Neural cell (in vitro differentiated cells): ENCODE results near the gene DENND2A. TPM values are rescaled to one million over a fixed set of nuclear protein-coding genes. Genes with fewer than 3 reads are reported as not detected.
"Not testable (repeated sequence)": the region's sequence is repeated elsewhere in the genome, so short reads cannot be mapped to it uniquely, and the experiment has no call there.

ENCODE experiments used
- H2AFZ ChIP-seq: fragments of 200-600, 300-800 bp; sonication (generic), shearing (Covaris generic); 2 replicates; pipeline ENCODE4 v1.6.0; 2014; ENCODE audit warnings: low read depth, mild to moderate bottlenecking, antibody characterized with exemption, low read length, moderate library complexity
- H3F3A ChIP-seq: fragments of 200-600 bp; shearing (Covaris generic); 2 replicates; pipeline ENCODE4 v1.6.1; 2016; ENCODE audit warnings: mild to moderate bottlenecking, moderate library complexity, mixed read lengths, antibody characterized with exemption, low read length; ENCODE audit not compliant: insufficient read depth, poor library complexity, severe bottlenecking
- H3K27ac ChIP-seq: fragments of 200-600, 300-800 bp; sonication (generic), shearing (Covaris generic); 2 replicates; pipeline ENCODE4 v1.5.1; 2014; ENCODE audit warnings: mild to moderate bottlenecking, low read length, moderate library complexity
- H3K27me3 ChIP-seq: fragments of 300-800, 200-600 bp; sonication (generic), shearing (Covaris generic); 2 replicates; pipeline ENCODE4 v1.6.0; 2014; ENCODE audit warnings: mild to moderate bottlenecking, low read depth, low read length, moderate library complexity; ENCODE audit not compliant: insufficient read depth
- H3K36me3 ChIP-seq: fragments of 300-800, 200-600 bp; sonication (generic), shearing (Covaris generic); 2 replicates; pipeline ENCODE4 v1.5.1; 2014; ENCODE audit warnings: mild to moderate bottlenecking, antibody characterized with exemption, low read length, moderate library complexity; ENCODE audit not compliant: insufficient read depth
- H3K4me2 ChIP-seq: fragments of 300-800, 200-600 bp; sonication (generic), shearing (Covaris generic); 2 replicates; pipeline ENCODE4 v1.6.0; 2014; ENCODE audit warnings: mild to moderate bottlenecking, low read length
- H3K4me3 ChIP-seq: fragments of 300-800, 200-600 bp; sonication (generic), shearing (Covaris generic); 2 replicates; pipeline ENCODE4 v1.5.1; 2014; ENCODE audit warnings: mild to moderate bottlenecking, low read length, moderate library complexity
- H3K79me2 ChIP-seq: fragments of 200-600 bp; shearing (Covaris generic); replicated peaks from 2 replicates; pipeline ENCODE4 v1.6.0; 2014; ENCODE audit warnings: mild to moderate bottlenecking, low read length, moderate library complexity; ENCODE audit not compliant: insufficient read depth
- H3K9ac ChIP-seq: fragments of 300-800, 200-600 bp; sonication (generic), shearing (Covaris generic); 2 replicates; pipeline ENCODE4 v1.6.1; 2016; ENCODE audit warnings: mild to moderate bottlenecking, low read length, mixed read lengths
- H3K9me2 ChIP-seq: fragments of 200-600 bp; shearing (Covaris generic); 2 replicates; pipeline ENCODE4 v1.6.1; 2016; ENCODE audit warnings: mild to moderate bottlenecking, low read length, mixed read lengths; ENCODE audit not compliant: insufficient read depth
- H3K9me3 ChIP-seq: fragments of 200-600, 300-800 bp; sonication (generic), shearing (Covaris generic); 2 replicates; pipeline ENCODE4 v1.6.1; 2016; ENCODE audit warnings: mild to moderate bottlenecking, mixed run types, low read length, moderate library complexity, mixed read lengths
- H4K20me1 ChIP-seq: fragments of 200-600 bp; shearing (Covaris generic); 2 replicates; pipeline ENCODE4 v1.6.1; 2016; ENCODE audit warnings: mild to moderate bottlenecking, mixed run types; ENCODE audit not compliant: insufficient read depth
- CTCF ChIP-seq: fragments of 450-650 bp; IDR thresholded peaks from 2 replicates; pipeline ENCODE4 v1.5.1; 2014; ENCODE audit warnings: antibody characterized with exemption, mild to moderate bottlenecking, moderate library complexity; ENCODE audit not compliant: poor library complexity, severe bottlenecking
- EP300 ChIP-seq: fragments of 450-650 bp; conservative IDR thresholded peaks from 2 replicates; pipeline ENCODE4 v1.6.1; 2014; ENCODE audit warnings: antibody characterized with exemption, mild to moderate bottlenecking, moderate library complexity; ENCODE audit not compliant: poor library complexity, severe bottlenecking
- EZH2 ChIP-seq: fragments of 200-600, 300-800 bp; shearing (Covaris generic), sonication (generic); IDR thresholded peaks from 2 replicates; pipeline ENCODE4 v1.6.1; 2014; ENCODE audit warnings: antibody characterized with exemption, low read length, borderline replicate concordance, mild to moderate bottlenecking; ENCODE audit not compliant: insufficient read depth, poor library complexity, severe bottlenecking
- MXI1 ChIP-seq: fragments of 450-650 bp; conservative IDR thresholded peaks from 2 replicates; pipeline ENCODE4 v1.6.1; 2014; ENCODE audit warnings: antibody characterized with exemption, mild to moderate bottlenecking; ENCODE audit not compliant: poor library complexity, severe bottlenecking
- POLR2AphosphoS5 ChIP-seq: IDR thresholded peaks from 2 replicates; pipeline ENCODE4 v1.6.1; 2012
- RAD21 ChIP-seq: fragments of 450-650 bp; conservative IDR thresholded peaks from 2 replicates; pipeline ENCODE4 v1.6.1; 2014; ENCODE audit warnings: antibody characterized with exemption, mild to moderate bottlenecking, moderate library complexity
- REST ChIP-seq: IDR thresholded peaks from 2 replicates; pipeline ENCODE4 v1.6.1; 2012; ENCODE audit warnings: borderline replicate concordance
- SMC3 ChIP-seq: fragments of 450-650 bp; conservative IDR thresholded peaks from 2 replicates; pipeline ENCODE4 v1.6.1; 2014; ENCODE audit warnings: antibody characterized with exemption, mild to moderate bottlenecking, moderate library complexity; ENCODE audit not compliant: poor library complexity
- TAF1 ChIP-seq: IDR thresholded peaks from 2 replicates; pipeline ENCODE4 v1.6.1; 2012; ENCODE audit warnings: low read depth
- polyA plus RNA-seq: library from polyadenylated mRNA; depleted of rRNA; stranded (reverse); fragments of >200 nt; gene quantifications from 2 replicates; pipeline ENCODE4 v1.2.3, GENCODE V29; 2014

The DENND2A gene
- polyA plus RNA-seq, 1 donor from 2014 or later, result 21.7 TPM

GRCh38 chr7:140557809-140558518 lies 82.6 kb downstream of the DENND2A start:
- no peak for TF ChIP-seq CTCF
- no peak for TF ChIP-seq POLR2AphosphoS5
- TF ChIP-seq TAF1, result no peak
- no peak for TF ChIP-seq REST
- TF ChIP-seq EZH2, result no peak
- TF ChIP-seq SMC3, result no peak
- TF ChIP-seq MXI1, result no peak
- TF ChIP-seq RAD21, result no peak
- TF ChIP-seq EP300, result no peak
- Histone ChIP-seq H3K4me2 (no peak overlapping the region), H4K20me1 (no peaks in the 10 kb centered on the region), H3K27me3 (no peaks in the 10 kb centered on the region), H3F3A (no peaks in the 10 kb centered on the region), H3K4me3 (no peak overlapping the region), H3K9ac (no peak overlapping the region), H3K27ac (no peak overlapping the region), H3K9me2 (no peaks in the 10 kb centered on the region), H3K9me3 (no peaks in the 10 kb centered on the region), H2AFZ (no peak overlapping the region), H3K79me2 (no peaks in the 10 kb centered on the region), H3K36me3 (no peaks in the 10 kb centered on the region)

GRCh38 chr7:140557069-140557468 lies 83.5 kb downstream of the DENND2A start:
- H3K9me3 ChIP-seq, result no peaks in the 10 kb centered on the region
- H3K4me3 ChIP-seq, result no peak overlapping the region
- no peaks in the 10 kb centered on the region for H3K9me2 ChIP-seq
- no peaks in the 10 kb centered on the region for H3F3A ChIP-seq
- H3K4me2 ChIP-seq, result no peak overlapping the region
- TF ChIP-seq CTCF (no peak), EP300 (no peak), SMC3 (no peak), TAF1 (no peak), EZH2 (no peak), MXI1 (no peak), POLR2AphosphoS5 (no peak), REST (no peak), RAD21 (no peak)
- H4K20me1 ChIP-seq, result no peaks in the 10 kb centered on the region
- no peak overlapping the region for H3K9ac ChIP-seq
- H3K27me3 ChIP-seq, result no peaks in the 10 kb centered on the region
- no peak overlapping the region for H2AFZ ChIP-seq
- no peaks in the 10 kb centered on the region for H3K79me2 ChIP-seq
- H3K36me3 ChIP-seq, result no peaks in the 10 kb centered on the region
- H3K27ac ChIP-seq, result no peak overlapping the region

GRCh38 chr7:140553236-140553635 lies 87.4 kb downstream of the DENND2A start:
- not testable (repeated sequence) for H3K27ac ChIP-seq, H3K9me3 ChIP-seq, H3K79me2 ChIP-seq, H3K9ac ChIP-seq, H3K9me2 ChIP-seq, H3K36me3 ChIP-seq, H4K20me1 ChIP-seq, H2AFZ ChIP-seq, H3K27me3 ChIP-seq, H3K4me3 ChIP-seq, H3K4me2 ChIP-seq, H3F3A ChIP-seq
